GM12878 (cell line): ENCODE data around the gene UBE2E2. TPM values are rescaled to one million over a fixed set of nuclear protein-coding genes. Genes with fewer than 3 reads are reported as not detected.

Experiments
- ATAC-seq: fragments of 200-7000 bp; cut with Tn5 transposase; 3 replicates; pipeline ENCODE4 v1.9.1; 2020; ENCODE audit warnings: mild to moderate bottlenecking, moderate library complexity
- BruUV-seq: library from RNA; stranded (reverse); fragments of 400-500 nt; replicated peaks from 2 replicates; lab custom pipeline; 2021; lab: Mats Ljungman, UMichigan
- CTCF ChIA-PET: fragments of 300-600 bp; sonication (Branson Sonifier 250); formaldehyde crosslinking; extraction: SDS; loops from one replicate; lab custom pipeline; 2021; ENCODE audit warnings: inconsistent platforms; lab: Yijun Ruan, JAX
- POLR2A ChIA-PET: fragments of 350-600 bp; formaldehyde crosslinking; extraction: SDS; loops from one replicate; lab custom pipeline; 2021; ENCODE audit warnings: inconsistent platforms; lab: Charles Lee
- RAD21 ChIA-PET: fragments of 300-600 bp; sonication (Branson Sonifier 250); formaldehyde crosslinking; loops from one replicate; lab custom pipeline; 2023; ENCODE audit warnings: antibody characterized with exemption; ENCODE audit not compliant: unreplicated experiment; lab: Charles Lee
- SMC1A ChIA-PET: fragments of 300-600 bp; sonication (Branson Sonifier 250); formaldehyde crosslinking; loops from one replicate; lab custom pipeline; 2023; ENCODE audit not compliant: unreplicated experiment, uncharacterized antibody; lab: Charles Lee
- DNase-seq: peaks from one replicate; pipeline ENCODE4 v3.0.0-alpha.2; 2011; ENCODE audit warnings: low read depth, low spot score
- FAIRE-seq: peaks from 3 replicates; lab custom pipeline; 2011; peaks lifted over from hg19 to GRCh38; lab: Jason Lieb, UNC
- H2AFZ ChIP-seq: 2 replicates; pipeline ENCODE4 v1.6.0; 2011; ENCODE audit warnings: low read depth, low read length, control low read depth; ENCODE audit not compliant: control insufficient read depth
- H3K27ac ChIP-seq: 2 replicates; pipeline ENCODE4 v1.5.1; 2011; ENCODE audit warnings: control low read depth; ENCODE audit not compliant: control insufficient read depth, insufficient read depth
- H3K27me3 ChIP-seq, 2 experiments: replicated peaks in 1 of 2; 2 replicates each; pipeline versions ENCODE4 v1.6.0 to v1.6.1; 2011; ENCODE audit warnings: low read length in 1 of 2; ENCODE audit not compliant: control insufficient read depth in 2 of 2, insufficient read depth in 2 of 2
- H3K36me3 ChIP-seq, 2 experiments: 2 replicates each; pipeline ENCODE4 v1.5.1; 2011; ENCODE audit warnings: low read length in 1 of 2; ENCODE audit not compliant: control insufficient read depth in 2 of 2, insufficient read depth in 2 of 2
- H3K4me1 ChIP-seq: 2 replicates; pipeline ENCODE4 v1.6.1; 2011; ENCODE audit warnings: mild to moderate bottlenecking, low read length, moderate library complexity, mixed read lengths; ENCODE audit not compliant: control insufficient read depth, insufficient read depth
- H3K4me2 ChIP-seq: 2 replicates; pipeline ENCODE4 v1.6.0; 2011; ENCODE audit warnings: control low read depth; ENCODE audit not compliant: control insufficient read depth, insufficient read depth
- H3K4me3 ChIP-seq: fragments of 200-600 bp; sonication (generic); 2 replicates; pipeline ENCODE4 v1.5.1; 2016
- H3K79me2 ChIP-seq: 2 replicates; pipeline ENCODE4 v1.6.0; 2011; ENCODE audit warnings: low read length; ENCODE audit not compliant: control insufficient read depth, insufficient read depth
- H3K9ac ChIP-seq: 2 replicates; pipeline ENCODE4 v1.8.0; 2011; ENCODE audit warnings: low read length, control low read depth, mixed read lengths; ENCODE audit not compliant: control insufficient read depth, insufficient read depth
- H3K9me3 ChIP-seq: replicated peaks from 3 replicates; pipeline ENCODE4 v1.5.1; 2011; ENCODE audit warnings: mild to moderate bottlenecking, low read length; ENCODE audit not compliant: control insufficient read depth, insufficient read depth
- H4K20me1 ChIP-seq: 2 replicates; pipeline ENCODE4 v1.6.0; 2011; ENCODE audit not compliant: control insufficient read depth, insufficient read depth
- ASH2L ChIP-seq: fragments of 300-600, 200-600 bp; sonication (generic); IDR thresholded peaks from 2 replicates; pipeline ENCODE4 v1.6.1; 2017; ENCODE audit warnings: low read depth, mild to moderate bottlenecking, borderline replicate concordance
- ATF3 ChIP-seq: IDR thresholded peaks from 2 replicates; pipeline ENCODE4 v1.6.1; 2011; ENCODE audit warnings: low read depth, mild to moderate bottlenecking, low read length, moderate library complexity, borderline replicate concordance; ENCODE audit errors: extremely low read depth
- ESRRA ChIP-seq: IDR thresholded peaks from 2 replicates; pipeline ENCODE4 v1.6.1; 2012; ENCODE audit warnings: mild to moderate bottlenecking, low read length, improper control_type of control experiment
- FOXM1 ChIP-seq: IDR thresholded peaks from 2 replicates; pipeline ENCODE4 v1.6.1; 2012; ENCODE audit warnings: low read depth, mild to moderate bottlenecking, inconsistent platforms, low read length, moderate library complexity
- HCFC1 ChIP-seq: fragments of 150-350 bp; IDR thresholded peaks from 2 replicates; pipeline ENCODE4 v1.6.1; 2014; ENCODE audit warnings: low read length
- MAX ChIP-seq: IDR thresholded peaks from 2 replicates; pipeline ENCODE4 v1.6.1; 2012; ENCODE audit warnings: low read depth, low read length, improper control_type of control experiment
- MEF2B ChIP-seq: fragments of 450-650 bp; IDR thresholded peaks from 2 replicates; pipeline ENCODE4 v1.6.1; 2018; ENCODE audit warnings: mild to moderate bottlenecking, moderate library complexity; ENCODE audit not compliant: partially characterized antibody, poor library complexity, severe bottlenecking
- MLLT1 ChIP-seq: fragments of 450-650 bp; IDR thresholded peaks from 2 replicates; pipeline ENCODE4 v1.6.1; 2016; ENCODE audit warnings: mild to moderate bottlenecking
- NBN ChIP-seq: fragments of 450-650 bp; IDR thresholded peaks from 2 replicates; pipeline ENCODE4 v1.6.1; 2016
- NR2C1 ChIP-seq: fragments of 450-650 bp; IDR thresholded peaks from 2 replicates; pipeline ENCODE4 v1.6.1; 2017; ENCODE audit warnings: antibody characterized with exemption, mild to moderate bottlenecking, moderate library complexity
- NRF1 ChIP-seq: conservative IDR thresholded peaks from 2 replicates; pipeline ENCODE4 v1.6.1; 2011; ENCODE audit warnings: mild to moderate bottlenecking, low read depth, low read length, improper control_type of control experiment
- PAX5 ChIP-seq: IDR thresholded peaks from 2 replicates; pipeline ENCODE4 v1.6.1; 2011; ENCODE audit warnings: low read depth, low read length, borderline replicate concordance
- PAX8 ChIP-seq: fragments of 450-650 bp; IDR thresholded peaks from 2 replicates; pipeline ENCODE4 v1.6.1; 2017; ENCODE audit warnings: mild to moderate bottlenecking, moderate library complexity
- STAT3 ChIP-seq: IDR thresholded peaks from 2 replicates; pipeline ENCODE4 v1.6.1; 2011; ENCODE audit warnings: low read depth, low read length, improper control_type of control experiment
- SUZ12 ChIP-seq: fragments of 200-600 bp; sonication (generic); IDR thresholded peaks from one replicate; pipeline ENCODE4 v1.6.1; 2018; ENCODE audit warnings: antibody characterized with exemption, mild to moderate bottlenecking; ENCODE audit not compliant: unreplicated experiment
- TCF3 ChIP-seq: IDR thresholded peaks from 2 replicates; pipeline ENCODE4 v1.6.1; 2012; ENCODE audit warnings: low read depth, mild to moderate bottlenecking, low read length, borderline replicate concordance; ENCODE audit not compliant: insufficient read depth
- WGBS: methylation state at CpG from one replicate; pipeline ENCODE4 v1.1.6; 2016; ENCODE audit warnings: low lambda C conversion rate; ENCODE audit not compliant: insufficient replicate concordance, insufficient coverage; ENCODE audit errors: missing lambda C conversion rate; 5-methylcytosine and 5-hydroxymethylcytosine counted together
- in situ Hi-C: fragments of 300-500 bp; cut with MboI; formaldehyde crosslinking; loops from 9 replicates; pipeline ENCODE4 v1.14.3; 2018; ENCODE audit warnings: mixed read lengths
- intact Hi-C: fragments of 100-400 bp; cut with micrococcal nuclease; formaldehyde crosslinking; loops from one replicate; pipeline ENCODE4 v1.14.2; 2022; ENCODE audit not compliant: unreplicated experiment
- polyA plus RNA-seq, 11 experiments: library from polyadenylated mRNA; depleted of rRNA in 4 of 11; unstranded in 6 of 11; stranded (reverse) in 5 of 11; fragments of >200 nt; fragmentation: Nextera tagmentation in 4 of 11; fragmentation: Illumina TruSeq in 1 of 11; extraction: Ambion mirVana in 4 of 11; extraction: Trizol in 1 of 11; gene quantifications; 1 replicate in 1 of 11; 2 replicates in 10 of 11; pipeline versions ENCODE4 v1.2.1 to v1.2.3, GENCODE V29; 2011 to 2016; ENCODE audit warnings: inconsistent platforms in 2 of 11, missing spikeins in 2 of 11, low read depth in 1 of 11
- total RNA-seq, 4 experiments: library from RNA; depleted of rRNA in 3 of 4; stranded (reverse); fragments of >200 nt in 3 of 4; fragmentation: Illumina TruSeq in 1 of 4; extraction: Trizol in 1 of 4; gene quantifications; 2 replicates each; pipeline versions ENCODE4 v1.2.1 to v1.2.3, GENCODE V29; 2013 to 2021
- TF ChIP-seq, protein P1 (sequence below): fragments of 450-650 bp; IDR thresholded peaks from 2 replicates; pipeline ENCODE4 v1.6.1; 2018; ENCODE audit warnings: borderline replicate concordance, mild to moderate bottlenecking; ENCODE audit not compliant: partially characterized antibody

UBE2E2 gene
- total and polyA plus RNA-seq, 10 of the 15 experiments (the other 5 are each of a cell fraction or from before 2014, with no cell fraction given), result 8.7 to 71.0 (median 36.4) TPM

GRCh38 chr3:23533596-23533995 is 330.5 kb downstream of the UBE2E2 start (continued):
- TF ChIP-seq, protein P1, sequence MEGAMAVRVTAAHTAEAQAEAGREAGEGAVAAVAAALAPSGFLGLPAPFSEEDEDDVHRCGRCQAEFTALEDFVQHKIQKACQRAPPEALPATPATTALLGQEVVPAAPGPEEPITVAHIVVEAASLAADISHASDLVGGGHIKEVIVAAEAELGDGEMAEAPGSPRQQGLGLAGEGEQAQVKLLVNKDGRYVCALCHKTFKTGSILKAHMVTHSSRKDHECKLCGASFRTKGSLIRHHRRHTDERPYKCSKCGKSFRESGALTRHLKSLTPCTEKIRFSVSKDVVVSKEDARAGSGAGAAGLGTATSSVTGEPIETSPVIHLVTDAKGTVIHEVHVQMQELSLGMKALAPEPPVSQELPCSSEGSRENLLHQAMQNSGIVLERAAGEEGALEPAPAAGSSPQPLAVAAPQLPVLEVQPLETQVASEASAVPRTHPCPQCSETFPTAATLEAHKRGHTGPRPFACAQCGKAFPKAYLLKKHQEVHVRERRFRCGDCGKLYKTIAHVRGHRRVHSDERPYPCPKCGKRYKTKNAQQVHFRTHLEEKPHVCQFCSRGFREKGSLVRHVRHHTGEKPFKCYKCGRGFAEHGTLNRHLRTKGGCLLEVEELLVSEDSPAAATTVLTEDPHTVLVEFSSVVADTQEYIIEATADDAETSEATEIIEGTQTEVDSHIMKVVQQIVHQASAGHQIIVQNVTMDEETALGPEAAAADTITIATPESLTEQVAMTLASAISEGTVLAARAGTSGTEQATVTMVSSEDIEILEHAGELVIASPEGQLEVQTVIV, result no peak

DNA sequence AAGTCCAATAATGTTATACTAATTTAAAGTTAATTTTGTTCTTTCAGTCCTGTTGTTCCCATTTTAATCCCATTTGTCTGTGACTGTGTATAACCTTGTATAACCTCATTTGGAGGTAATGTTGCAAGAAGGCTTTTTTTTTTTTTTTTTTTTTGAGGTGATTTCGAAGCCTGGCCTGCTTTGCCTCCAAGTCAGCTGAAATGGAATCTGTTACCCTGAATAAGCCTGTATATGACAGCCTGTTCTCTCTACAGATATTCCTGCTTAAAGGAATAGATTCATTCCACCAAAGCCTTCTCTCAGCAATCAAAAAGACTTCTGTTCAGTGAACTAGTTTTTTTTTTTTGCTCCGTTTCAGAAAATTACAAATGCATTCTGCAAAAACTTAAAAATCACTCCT is 330.9 kb downstream of the UBE2E2 start:
- FAIRE-seq (no peak), ATAC-seq (no peak), DNase-seq (no peak)
- no peak overlapping the region for H2AFZ ChIP-seq
- intact Hi-C loops, result no loop called here
- no peak overlapping the region for H3K9ac ChIP-seq
- H3K4me1 ChIP-seq, result no peaks in the 10 kb centered on the region
- ChIA-PET SMC1A (interaction anchor here (1.3 kb wide), 1 partner anchor 25 kb away, joined by 3 read pairs; no protein-coding TSS in a partner anchor), RAD21 (no interaction called here)
- H3K79me2 ChIP-seq, result no peaks in the 10 kb centered on the region
- no TSS peak for BruUV-seq
- TF ChIP-seq STAT3 (no peak), TCF3 (no peak), PAX5 (no peak), NR2C1 (no peak), NBN (no peak), SUZ12 (no peak), MEF2B (no peak), ESRRA (no peak), HCFC1 (no peak), ATF3 (no peak), PAX8 (no peak), MAX (no peak), NRF1 (no peak), FOXM1 (no peak), MLLT1 (no peak), ASH2L (no peak)
- TF ChIP-seq, all 136 proteins: peak for 0
- no peak overlapping the region for H3K4me2 ChIP-seq
- in situ Hi-C loops, result no loop called here
- no peak overlapping the region for H3K4me3 ChIP-seq
- no peaks in the 10 kb centered on the region for H3K9me3 ChIP-seq
- H4K20me1 ChIP-seq, result no peaks in the 10 kb centered on the region
- 88% methylated on average over 2 of the region's 2 CpGs for WGBS
- no peak overlapping the region for H3K27ac ChIP-seq
- no peaks in the 10 kb centered on the region for H3K27me3 ChIP-seq
- ChIA-PET CTCF (no interaction called here), POLR2A (no interaction called here)
- no peaks in the 10 kb centered on the region for H3K36me3 ChIP-seq
